HG02759 (cell line): ENCODE data around the gene TBC1D2.
A peak's percentile ranks its signal among the peaks of the same experiment; 100 is the strongest.

ENCODE experiments used
- ATAC-seq: cut with Tn5 transposase; IDR thresholded peaks from one replicate; pipeline ENCODE4 v1.9.1; 2021; ENCODE audit warnings: mild to moderate bottlenecking, moderate library complexity; ENCODE audit not compliant: unreplicated experiment

TBC1D2 gene

DNA sequence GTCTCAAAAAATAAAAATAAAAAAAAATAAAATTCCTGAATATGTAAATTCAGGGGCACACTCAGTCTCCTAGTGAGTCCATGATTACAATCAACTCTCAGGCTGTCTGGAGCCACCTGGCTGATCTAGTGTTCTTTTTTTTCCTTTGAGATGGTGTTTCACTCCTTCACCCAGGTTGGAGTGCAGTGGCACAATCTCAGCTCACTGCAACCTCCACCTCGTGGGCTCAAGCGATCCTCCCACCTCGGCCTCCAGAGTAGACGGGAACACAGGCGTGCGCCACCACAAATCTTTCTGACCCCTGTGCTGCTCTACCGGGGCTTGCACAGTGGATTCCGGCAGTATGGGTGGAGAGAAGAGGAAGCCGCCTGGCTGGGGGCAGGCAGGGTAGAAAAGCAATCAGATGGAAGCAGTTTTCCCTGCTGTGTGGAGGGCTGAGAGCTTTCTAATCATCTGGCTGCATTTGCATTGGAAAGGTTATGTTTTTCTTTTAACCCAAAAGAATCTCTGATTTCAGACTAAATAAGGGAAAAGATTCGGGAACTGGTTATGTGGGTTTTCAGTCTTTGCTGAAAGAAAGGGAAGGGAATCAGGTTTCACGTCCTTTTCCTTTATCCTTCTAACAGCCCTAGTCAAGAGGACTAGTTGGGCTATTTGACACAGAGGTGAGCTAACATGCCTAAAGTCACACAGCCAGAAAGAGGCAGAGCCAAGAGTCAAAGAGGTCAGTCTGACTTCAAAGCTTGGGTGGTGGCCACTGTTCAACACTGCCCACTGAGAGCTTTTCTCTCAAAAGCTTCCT is 36.7 kb downstream of the TBC1D2 start:
- ATAC-seq = no peak

DNA sequence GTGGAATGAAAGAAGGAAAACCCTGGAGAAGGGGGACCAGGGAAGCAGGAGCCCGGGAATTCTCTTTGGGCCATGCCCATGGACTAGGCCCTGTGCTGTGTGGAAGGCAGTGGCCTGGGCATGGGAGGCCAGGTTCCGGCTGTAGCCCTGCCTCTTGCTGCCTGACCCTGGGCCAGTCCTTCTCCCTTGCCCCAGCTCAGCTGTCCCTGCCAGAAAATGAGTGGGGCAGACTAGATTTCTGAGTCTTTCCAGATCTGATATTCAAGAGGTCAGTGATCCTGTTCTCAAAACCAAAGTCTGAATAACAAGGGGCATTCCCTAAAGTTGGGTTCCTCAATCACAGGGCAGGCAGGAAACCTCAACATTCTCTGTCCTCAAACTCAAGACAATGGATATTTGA is 38.2 kb downstream of the TBC1D2 start:
- no peak for ATAC-seq

DNA sequence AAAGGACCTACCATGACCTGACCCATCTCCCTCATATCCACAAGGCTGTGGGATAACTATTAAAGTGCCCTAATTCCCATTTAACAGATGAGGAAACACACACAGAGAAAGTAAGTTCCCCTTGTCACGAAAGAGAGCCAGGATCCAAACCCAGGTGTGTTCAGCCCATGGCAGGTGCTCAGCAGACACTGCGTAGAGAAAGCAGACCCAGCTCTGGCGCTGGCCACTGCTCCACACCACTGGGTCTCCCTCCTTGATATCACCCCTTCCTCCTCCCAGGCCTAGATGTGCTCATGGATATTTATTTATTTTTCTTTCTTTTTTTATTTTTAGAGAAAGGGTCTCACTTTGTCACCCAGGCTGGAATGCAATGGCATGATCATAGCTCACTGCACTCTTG is 39.1 kb downstream of the TBC1D2 start:
- no peak for ATAC-seq

DNA sequence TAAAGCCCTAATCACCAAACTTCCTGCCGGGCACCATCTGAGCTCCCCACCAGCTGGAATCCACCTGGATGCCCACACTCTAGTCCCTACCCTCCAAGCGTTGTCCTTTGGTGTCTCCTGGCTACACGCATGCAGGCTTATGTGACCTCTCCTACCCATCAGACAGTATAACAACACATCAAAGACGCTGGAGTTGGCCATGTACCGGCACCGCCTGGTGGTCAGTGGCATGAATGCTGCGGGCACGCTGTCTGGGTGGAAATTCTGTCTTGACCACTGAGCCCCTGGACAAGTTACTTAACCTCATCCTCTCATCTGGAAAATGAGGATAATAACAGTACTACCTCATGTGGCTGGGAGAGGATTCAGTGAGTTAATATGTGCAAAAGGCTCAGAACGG is 39.6 kb downstream of the TBC1D2 start:
- ATAC-seq = no peak

DNA sequence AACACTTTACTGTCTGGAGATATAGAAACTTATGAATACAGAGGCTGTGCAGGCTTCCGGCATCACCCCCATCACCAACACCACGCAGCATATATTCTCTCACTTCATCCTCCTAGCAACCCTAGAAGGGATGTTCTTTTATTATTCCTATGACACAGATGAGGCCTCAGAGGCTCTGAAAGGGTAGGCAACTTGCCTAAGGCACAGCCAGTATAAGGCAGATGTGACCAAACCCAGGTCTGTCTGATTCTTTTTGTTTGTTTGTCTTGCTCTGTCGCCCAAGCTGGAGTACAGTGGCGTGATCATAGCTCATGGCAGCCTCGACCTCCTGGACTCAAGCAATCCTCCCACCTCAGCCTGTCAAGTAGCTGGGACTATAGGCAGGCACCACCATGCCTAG is 40.2 kb downstream of the TBC1D2 start:
- no peak for ATAC-seq

DNA sequence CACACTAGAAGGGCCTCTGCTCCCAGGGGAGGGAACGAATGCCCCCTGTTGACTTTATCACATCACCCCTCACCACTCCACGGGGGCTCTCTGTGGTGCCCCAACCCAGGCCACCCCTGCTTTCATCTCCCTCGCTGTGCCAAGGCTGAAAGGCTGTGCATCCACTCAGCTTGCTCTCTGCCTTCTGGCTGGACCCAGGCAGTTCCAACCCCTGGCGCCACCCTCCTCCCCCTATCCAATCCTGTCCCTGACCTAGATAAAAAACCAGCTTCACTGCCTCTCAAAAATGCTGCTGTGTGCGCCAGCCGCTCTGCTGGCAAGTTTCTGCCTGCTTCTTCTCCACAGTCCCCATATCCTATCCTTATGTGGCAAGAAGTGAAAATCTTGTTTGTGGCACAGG is 40.6 kb downstream of the TBC1D2 start:
- no peak for ATAC-seq

DNA sequence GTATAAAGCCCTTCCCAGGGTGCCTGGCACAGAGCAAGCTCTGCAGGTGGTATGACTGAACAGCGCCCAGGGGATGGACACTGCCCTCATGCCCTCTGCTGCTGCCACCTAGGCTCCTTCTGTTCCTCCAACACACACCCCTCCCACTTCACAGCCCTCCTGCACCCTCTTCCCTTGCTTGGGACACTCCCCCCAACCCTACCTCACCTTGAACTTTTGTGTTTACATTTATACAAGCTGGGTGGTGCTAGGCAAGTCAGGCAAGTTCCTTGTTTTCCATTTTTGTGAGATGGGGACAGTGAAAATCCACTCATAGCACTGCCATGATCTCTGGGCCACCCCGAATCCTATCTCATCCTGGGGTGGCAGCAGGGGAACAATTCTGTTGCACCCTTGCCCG is 44.2 kb downstream of the TBC1D2 start:
- ATAC-seq = no peak

DNA sequence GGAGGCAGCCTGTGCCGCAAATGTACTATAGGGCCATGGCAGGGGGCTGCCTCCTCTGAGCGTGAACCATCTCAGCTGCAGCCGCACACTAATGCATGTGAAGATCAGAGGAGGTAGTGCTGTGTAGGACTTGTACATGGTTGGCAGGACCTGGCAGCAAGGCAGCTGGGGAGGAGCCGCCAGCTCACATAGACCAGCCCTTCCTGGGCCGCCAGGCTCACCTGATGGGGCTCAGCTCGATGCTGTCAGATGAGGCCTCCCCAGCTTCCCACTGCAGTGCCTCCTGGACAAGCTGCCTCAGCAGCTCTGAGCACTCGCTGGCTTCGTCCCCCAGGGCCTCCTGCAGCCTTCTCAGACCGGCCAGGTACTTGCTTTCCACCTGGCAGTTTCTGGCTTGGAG is 45.0 kb downstream of the TBC1D2 start:
- ATAC-seq = no peak

DNA sequence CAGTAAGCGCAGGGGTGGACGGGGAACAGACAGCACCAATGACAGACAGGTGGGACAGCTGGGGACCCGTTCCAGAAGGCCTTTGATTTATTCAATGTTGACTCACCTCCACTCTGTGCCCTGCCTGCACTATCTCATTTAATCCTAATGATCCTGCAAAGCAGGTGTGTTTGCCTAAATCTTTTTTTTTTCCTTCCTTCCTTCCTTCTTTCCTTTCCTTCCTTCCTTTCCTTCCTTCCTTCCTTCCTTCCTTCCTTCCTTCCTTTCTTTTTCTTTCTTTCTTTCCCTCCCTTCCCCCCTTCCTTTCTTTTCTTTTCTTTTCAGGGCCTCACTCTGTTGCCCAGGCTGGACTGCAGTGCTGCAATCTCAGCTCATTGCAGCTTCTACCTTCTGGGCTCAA is 45.9 kb downstream of the TBC1D2 start:
- ATAC-seq = no peak

DNA sequence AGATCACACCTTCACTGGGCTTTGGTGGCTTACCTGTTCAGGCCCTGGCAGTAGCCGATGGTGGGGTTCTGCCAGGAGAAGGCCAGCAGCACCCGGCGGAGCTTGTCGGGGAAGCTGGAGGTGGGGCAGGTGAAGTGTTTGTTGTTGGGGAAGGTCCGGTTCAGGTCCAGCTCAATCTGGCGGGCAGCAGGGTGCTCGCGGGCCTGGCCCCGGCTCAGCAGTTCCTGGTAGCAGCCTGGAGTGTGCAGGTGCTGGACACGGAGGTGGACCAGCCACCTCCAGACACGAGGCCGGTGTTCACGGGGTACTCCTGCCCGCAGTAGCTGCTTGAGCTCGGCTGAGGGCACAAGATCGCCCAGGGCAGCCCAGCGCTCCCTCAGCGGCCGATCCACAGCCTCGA is 46.8 kb downstream of the TBC1D2 start:
- ATAC-seq = no peak

DNA sequence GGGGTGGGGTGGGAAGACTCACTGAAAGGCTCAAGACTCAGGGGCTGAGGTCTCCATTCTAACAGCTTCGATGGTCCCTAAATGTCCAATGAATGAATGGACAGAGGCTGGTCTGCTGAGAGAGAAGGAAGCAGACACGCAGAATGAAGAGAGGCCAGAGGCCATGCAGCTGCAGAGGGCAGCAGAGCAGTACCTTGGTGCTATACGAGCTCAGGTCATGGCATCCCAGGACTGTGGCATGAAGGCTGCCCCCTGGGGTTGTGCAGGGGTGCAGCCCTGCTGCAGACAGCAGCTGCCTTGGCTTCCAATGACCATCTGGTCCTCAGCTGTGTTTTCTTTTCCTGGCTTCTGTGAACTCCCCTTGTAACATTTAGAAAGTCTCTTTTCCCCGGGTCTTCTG is 47.8 kb downstream of the TBC1D2 start:
- no peak for ATAC-seq

DNA sequence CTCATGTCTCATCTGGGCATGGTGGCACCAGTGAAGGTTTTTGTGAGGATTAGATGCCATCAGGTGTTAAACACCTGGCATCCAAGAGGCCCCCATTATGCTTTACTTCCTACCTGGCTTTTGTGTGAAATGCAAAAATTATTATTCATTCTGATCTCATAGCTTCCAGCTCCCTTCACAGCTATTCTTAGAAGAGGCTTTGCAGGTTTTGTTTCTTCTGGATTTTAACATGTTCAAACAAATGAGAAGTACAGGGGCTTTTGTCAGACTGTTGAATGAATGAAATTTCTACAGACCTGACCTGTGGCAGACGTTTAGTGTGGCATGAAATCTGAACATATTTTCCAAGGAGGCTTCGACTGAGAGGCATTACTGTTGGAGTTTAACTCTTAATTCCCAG is 48.7 kb downstream of the TBC1D2 start:
- ATAC-seq = no peak

DNA sequence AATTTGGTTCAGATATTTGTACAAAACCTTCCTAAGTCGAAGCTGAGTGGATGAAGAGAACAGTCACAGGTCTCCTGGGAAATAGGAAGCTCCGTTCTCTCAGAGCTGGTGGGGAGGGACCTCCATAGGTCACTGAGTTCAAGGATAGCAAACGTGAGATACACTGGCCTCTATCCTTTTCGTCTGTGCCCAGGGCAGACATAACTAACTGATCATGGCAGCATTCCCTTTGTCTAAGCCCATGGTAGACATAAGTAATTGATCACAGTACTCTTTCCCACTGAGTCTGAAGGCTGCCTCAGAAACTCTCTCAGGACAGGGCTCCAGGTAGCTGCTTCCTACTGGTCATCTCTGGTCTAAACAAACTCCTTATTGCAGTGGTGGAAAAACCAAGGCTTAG is 50.8 kb downstream of the TBC1D2 start:
- ATAC-seq = no peak

DNA sequence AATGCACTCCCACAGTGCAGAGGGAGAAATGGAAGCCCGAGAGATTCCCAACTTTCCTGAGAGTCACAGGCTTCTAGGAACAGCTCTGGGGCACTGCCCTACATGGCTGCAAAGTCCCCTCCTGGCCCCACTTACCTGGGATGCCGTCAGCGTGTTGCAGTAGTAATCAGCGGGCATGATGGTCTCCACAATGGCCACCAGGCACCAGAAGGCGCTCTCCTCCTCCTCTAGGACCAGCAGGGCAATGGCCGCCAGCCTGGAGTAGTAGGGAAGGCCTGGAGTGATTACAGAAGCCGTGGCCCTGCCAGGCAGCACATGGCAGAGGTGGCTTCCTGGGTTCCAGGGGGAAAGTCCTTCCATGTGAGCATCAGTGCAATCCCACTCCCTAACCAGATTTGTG is 52.3 kb downstream of the TBC1D2 start:
- ATAC-seq = no peak

DNA sequence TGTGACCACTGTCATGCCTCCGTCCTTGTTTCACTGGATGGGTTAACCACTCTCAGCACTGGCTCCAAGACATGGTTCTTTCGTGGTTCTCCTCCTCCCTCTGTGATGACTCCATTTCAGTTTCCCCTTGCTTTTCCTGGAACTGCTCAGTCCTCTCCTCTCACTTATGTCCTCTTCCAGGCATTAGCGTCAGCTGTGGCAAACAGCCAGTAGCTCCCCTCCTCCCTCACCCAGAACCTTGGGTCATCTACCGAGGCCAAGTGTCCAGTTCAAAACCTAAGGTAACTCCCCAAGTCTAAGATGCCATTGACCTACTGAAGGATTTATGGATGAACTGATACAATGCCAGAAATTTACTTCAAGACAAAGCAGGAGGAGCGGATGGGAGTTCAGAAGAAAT is 53.2 kb downstream of the TBC1D2 start:
- no peak for ATAC-seq

DNA sequence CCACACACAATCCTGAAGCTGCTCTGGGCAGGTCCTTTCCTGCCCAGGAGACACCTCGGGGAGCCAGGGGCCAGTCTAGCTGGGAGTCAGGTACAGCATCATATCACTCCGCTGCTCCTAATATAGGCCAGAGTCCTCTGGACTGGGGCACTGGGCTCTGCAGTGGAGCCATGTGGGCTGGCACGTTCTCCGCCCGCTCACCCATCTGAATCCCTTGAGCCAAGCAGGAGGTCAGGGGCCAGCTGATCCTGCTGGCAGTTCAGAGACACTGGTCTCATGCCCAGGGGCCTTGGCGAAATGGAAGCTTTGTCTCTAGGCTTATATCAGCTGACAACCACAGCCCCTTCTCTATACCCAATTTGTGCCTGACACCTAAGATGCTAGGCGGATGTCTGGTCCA is 53.7 kb downstream of the TBC1D2 start:
- ATAC-seq = no peak

DNA sequence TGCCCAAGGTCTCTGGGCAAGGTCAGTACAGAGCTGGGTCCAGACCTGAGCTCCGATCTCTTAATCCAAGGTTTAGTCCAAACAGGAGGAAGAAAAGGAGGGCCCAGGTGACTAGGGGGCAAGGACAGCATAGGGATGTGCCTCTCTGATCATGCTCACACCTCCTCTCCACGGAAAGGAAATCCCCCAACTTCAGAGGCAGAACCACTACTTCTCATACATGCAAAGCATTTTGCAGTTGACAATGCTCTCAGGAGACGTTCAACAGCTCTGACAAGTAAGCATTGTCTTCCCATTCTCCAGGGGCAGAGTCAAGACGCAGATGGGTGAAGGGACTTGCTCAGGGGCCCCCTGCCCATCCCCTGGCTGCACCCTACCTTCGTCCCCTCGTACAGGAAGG is 54.3 kb downstream of the TBC1D2 start:
- peak; percentile 48 for ATAC-seq

DNA sequence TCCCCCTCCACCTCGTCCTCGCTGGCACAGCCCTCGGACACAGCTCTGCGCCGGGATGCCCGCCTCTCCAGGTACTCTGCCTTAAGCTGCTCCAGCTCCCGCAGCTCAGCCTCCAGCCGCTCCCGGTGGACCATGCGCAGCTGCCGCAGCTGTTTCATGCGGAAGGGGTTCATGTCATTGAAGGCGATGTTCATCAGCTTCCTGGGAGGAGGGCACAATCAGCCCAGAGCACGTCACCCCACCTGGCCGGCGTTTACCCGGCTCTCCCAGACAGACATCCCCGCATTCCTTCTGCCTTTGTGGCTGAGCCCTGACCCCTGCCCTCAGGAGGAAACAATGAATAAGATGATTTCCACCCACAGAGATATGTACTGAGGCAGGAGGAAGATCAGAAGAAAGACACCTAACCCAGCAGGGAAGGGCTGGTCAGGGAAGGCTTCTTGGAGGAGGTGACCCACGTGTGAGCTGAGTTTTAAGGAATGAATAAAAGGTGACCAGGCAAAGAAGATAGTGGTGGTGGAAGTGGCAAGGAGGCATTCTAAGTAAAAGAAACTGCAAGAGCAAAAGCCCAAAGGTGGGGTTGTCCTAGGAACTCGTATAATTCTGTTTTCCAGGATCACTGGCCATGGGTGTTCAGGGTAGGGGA is 55.9 kb downstream of the TBC1D2 start:
- ATAC-seq = no peak

DNA sequence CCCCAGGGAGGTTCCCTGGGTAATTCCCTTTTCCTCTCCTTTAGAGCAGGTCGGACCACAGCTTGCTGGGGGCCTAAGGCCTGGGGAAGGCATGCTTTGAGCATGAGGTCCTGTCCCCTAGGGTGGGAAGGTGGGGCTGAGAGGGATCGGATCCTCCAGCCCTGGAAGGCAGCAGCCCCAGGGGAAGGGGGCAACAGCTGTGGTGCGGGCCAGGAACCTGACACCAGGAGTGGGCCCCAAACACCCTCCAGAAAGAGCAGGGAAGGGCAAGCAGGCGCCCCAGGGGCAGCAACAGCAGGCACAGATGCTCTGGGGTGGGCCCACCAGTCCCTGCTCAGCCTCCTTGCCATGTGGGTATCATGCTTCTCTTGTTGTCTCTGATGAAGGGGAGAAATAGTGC is 59.8 kb downstream of the TBC1D2 start:
- no peak for ATAC-seq

DNA sequence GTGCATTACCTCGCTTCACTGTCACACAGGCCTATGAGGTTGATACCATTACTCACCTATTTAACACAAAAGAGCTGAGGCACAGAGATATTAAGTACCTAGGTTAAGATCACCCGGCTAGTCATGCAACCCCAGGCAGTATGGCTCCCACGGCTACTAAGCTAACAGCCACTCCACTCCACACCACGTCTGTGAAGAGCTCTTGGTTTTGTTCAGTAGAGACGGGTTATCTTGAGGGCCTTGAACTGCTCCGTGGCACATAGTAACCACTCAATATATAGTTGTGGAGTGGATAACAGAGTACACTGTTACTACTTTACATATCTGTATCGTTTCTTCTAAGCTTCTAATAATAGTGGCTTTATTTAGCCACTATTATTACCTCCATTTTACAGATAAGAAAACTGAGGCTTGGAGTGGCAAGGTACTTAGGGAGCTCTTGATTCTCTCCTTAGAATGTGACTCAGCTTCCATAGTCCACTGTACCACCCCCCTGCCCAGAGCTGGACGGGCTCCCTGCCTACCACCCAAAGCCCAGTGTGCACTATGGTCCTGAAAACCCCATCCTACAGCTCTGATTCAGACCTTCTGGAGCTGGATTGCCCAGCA is 62.0 kb downstream of the TBC1D2 start:
- ATAC-seq = no peak

DNA sequence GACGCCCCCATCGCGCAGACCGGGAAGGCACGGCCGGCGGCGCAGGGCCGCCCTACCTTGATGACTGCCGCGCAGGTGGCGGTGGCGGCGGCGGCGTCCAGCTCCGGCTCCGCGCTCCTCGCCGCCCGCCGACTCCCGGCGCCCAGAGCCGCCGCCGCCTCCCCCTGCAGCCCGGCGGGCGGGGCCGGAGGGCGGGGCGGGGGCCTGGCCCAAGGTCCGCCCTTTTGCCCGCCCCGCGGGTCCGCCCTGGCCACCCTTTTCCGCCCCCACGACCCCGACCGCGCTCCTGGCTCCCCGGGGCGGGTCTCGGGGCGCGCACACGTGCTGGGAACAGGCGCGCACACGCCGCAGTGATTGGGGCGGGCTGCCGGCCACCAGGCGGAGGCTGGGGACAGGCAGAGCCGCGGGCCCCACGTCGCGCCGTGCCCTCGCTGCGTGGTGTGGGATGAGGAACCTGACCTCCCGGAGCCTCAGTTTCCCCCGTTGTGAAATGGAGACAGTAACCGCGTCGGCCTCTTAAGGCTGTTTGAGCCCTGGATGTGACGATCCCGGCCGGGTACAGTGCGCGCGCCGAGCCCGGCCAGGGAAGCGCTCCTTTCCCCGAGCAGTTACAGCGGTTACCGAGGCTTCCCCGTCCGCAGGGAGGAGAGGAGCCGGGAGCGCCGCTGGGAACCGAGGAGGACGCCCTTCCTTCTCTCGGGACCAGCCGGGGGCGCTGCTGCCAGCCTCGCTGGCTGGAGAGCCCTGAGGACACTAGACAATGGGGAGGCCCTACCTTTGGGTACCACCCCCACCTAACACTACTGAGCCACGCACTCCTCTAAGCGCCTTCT is 62.7 kb downstream of the TBC1D2 start, which contains the start of gene CORO2A:
Gene CORO2A (minus strand): TSS at position 135 of the 833 bp plus-strand sequence. CDS start 34,977 bp downstream, outside the sequence.
- peak; percentile 82 for ATAC-seq
